CD14-positive monocyte (primary cell): Measurements from ENCODE around the gene MTARC2. TPM values are rescaled to one million over a fixed set of nuclear protein-coding genes. Genes with fewer than 3 reads are reported as not detected.

Source experiments
- DNase-seq, 3 donors: peaks; one replicate each; pipeline ENCODE4 v3.0.0-alpha.2; 2011 to 2022
- H2AFZ ChIP-seq: 2 replicates; pipeline ENCODE4 v1.6.0; 2012; ENCODE audit warnings: mild to moderate bottlenecking, low read depth, low read length, inconsistent platforms; ENCODE audit not compliant: insufficient read depth, poor library complexity, severe bottlenecking
- H3K27ac ChIP-seq, 2 donors: 1 replicate in 1 of 2; 2 replicates in 1 of 2; pipeline ENCODE4 v1.5.1; 2012 to 2013; ENCODE audit warnings: low read length in 2 of 2, control low read depth in 1 of 2, inconsistent platforms in 1 of 2, low read depth in 1 of 2, mild to moderate bottlenecking in 1 of 2
- H3K27me3 ChIP-seq, 2 donors: one replicate each; pipeline versions ENCODE4 v1.6.0 to v1.6.1; 2011 to 2013; ENCODE audit warnings: low read length in 2 of 2; ENCODE audit not compliant: control insufficient read depth in 2 of 2, insufficient read depth in 2 of 2
- H3K36me3 ChIP-seq, 2 donors: replicated peaks in 1 of 2; 1 replicate in 1 of 2; 2 replicates in 1 of 2; pipeline versions ENCODE4 v1.5.1 to v1.6.1; 2012 to 2013; ENCODE audit warnings: low read length in 2 of 2, control low read depth in 1 of 2, inconsistent platforms in 1 of 2, mild to moderate bottlenecking in 1 of 2; ENCODE audit not compliant: insufficient read depth in 2 of 2, control insufficient read depth in 1 of 2
- H3K4me1 ChIP-seq, 2 donors: 1 replicate in 1 of 2; 2 replicates in 1 of 2; pipeline versions ENCODE4 v1.5.1 to v1.6.1; 2012 to 2013; ENCODE audit warnings: low read length in 2 of 2, control low read depth in 1 of 2, inconsistent platforms in 1 of 2, mild to moderate bottlenecking in 1 of 2, moderate library complexity in 1 of 2; ENCODE audit not compliant: insufficient read depth in 2 of 2, control insufficient read depth in 1 of 2
- H3K4me2 ChIP-seq: replicated peaks from 2 replicates; pipeline ENCODE3; 2012; ENCODE audit warnings: low read length, moderate library complexity, mild to moderate bottlenecking; ENCODE audit not compliant: poor library complexity, severe bottlenecking; ENCODE audit errors: extremely low read depth
- H3K4me3 ChIP-seq, 3 experiments: fragments of 200-600 bp in 1 of 3; sonication (generic) in 1 of 3; replicated peaks in 1 of 3; 1 replicate in 2 of 3; 2 replicates in 1 of 3; pipeline ENCODE4 v1.5.1; 2011 to 2013; ENCODE audit warnings: low read length in 3 of 3, mild to moderate bottlenecking in 3 of 3, control low read depth in 2 of 3, low read depth in 2 of 3, inconsistent platforms in 1 of 3, moderate library complexity in 1 of 3
- H3K79me2 ChIP-seq: 2 replicates; pipeline ENCODE4 v1.6.0; 2012; ENCODE audit warnings: mild to moderate bottlenecking, control low read depth, inconsistent platforms, low read length, moderate library complexity; ENCODE audit not compliant: insufficient read depth
- H3K9ac ChIP-seq: 2 replicates; pipeline ENCODE4 v1.6.0; 2017; ENCODE audit warnings: low read length, mild to moderate bottlenecking; ENCODE audit not compliant: insufficient read depth, poor library complexity, severe bottlenecking
- H3K9me3 ChIP-seq, 2 donors: replicated peaks in 1 of 2; 1 replicate in 1 of 2; 2 replicates in 1 of 2; pipeline versions ENCODE4 v1.5.1 to v1.6.1; 2012 to 2013; ENCODE audit warnings: low read length in 2 of 2, control low read depth in 1 of 2; ENCODE audit not compliant: control insufficient read depth in 1 of 2, insufficient read depth in 1 of 2
- H4K20me1 ChIP-seq: 2 replicates; pipeline ENCODE4 v1.6.0; 2012; ENCODE audit warnings: mild to moderate bottlenecking, low read length, control low read depth, moderate library complexity; ENCODE audit not compliant: insufficient read depth
- H3K27ac Mint-ChIP-seq, 7 donors: one replicate each; pipeline ENCODE4 v1.8.0; 2020; ENCODE audit warnings: mild to moderate bottlenecking in 7 of 7, mixed read lengths in 7 of 7, moderate library complexity in 6 of 7, inconsistent platforms in 2 of 7
- H3K27me3 Mint-ChIP-seq, 3 donors: one replicate each; pipeline ENCODE4 v1.8.0; 2021 to 2022; ENCODE audit warnings: low read depth in 3 of 3, mild to moderate bottlenecking in 3 of 3, mixed read lengths in 3 of 3, moderate library complexity in 3 of 3, inconsistent platforms in 1 of 3
- H3K36me3 Mint-ChIP-seq, 2 donors: one replicate each; pipeline ENCODE4 v1.8.0; 2020; ENCODE audit warnings: mixed read lengths in 2 of 2, inconsistent platforms in 1 of 2, mild to moderate bottlenecking in 1 of 2
- H3K4me1 Mint-ChIP-seq: one replicate; pipeline ENCODE4 v1.8.0; 2020; ENCODE audit warnings: mild to moderate bottlenecking, mixed read lengths
- H3K4me3 Mint-ChIP-seq, 2 donors: one replicate each; pipeline ENCODE4 v1.8.0; 2020; ENCODE audit warnings: mild to moderate bottlenecking in 2 of 2, mixed read lengths in 2 of 2, moderate library complexity in 1 of 2
- H3K9me3 Mint-ChIP-seq, 7 donors: one replicate each; pipeline ENCODE4 v1.8.0; 2020 to 2022; ENCODE audit warnings: mixed read lengths in 7 of 7, mild to moderate bottlenecking in 6 of 7, moderate library complexity in 6 of 7, inconsistent platforms in 2 of 7
- CTCF ChIP-seq: fragments of 200-600 bp; IDR thresholded peaks from one replicate; pipeline ENCODE4 v1.8.0; 2022; ENCODE audit warnings: antibody characterized with exemption, mild to moderate bottlenecking
- WGBS: methylation state at CpG from one replicate; pipeline ENCODE4 v1.1.5; 2013; ENCODE audit warnings: missing lambda C conversion rate; ENCODE audit not compliant: insufficient coverage; 5-methylcytosine and 5-hydroxymethylcytosine counted together
- intact Hi-C, 2 donors: fragments of 100-400 bp; cut with micrococcal nuclease; formaldehyde crosslinking; loops; one replicate each; pipeline versions ENCODE4 v1.15.0 to v1.15.1; 2023
- polyA plus RNA-seq, 3 donors: library from polyadenylated mRNA; depleted of rRNA in 1 of 3; unstranded in 2 of 3; stranded (reverse) in 1 of 3; fragments of 300-500 nt in 2 of 3; fragments of >200 nt in 1 of 3; fragmentation: Illumina TruSeq in 2 of 3; gene quantifications; 1 replicate in 2 of 3; 2 replicates in 1 of 3; pipeline ENCODE4 v1.2.3, GENCODE V29; 2012 to 2021

MTARC2 gene
- polyA plus RNA-seq, 3 donors = 0.29 to 0.81 (median 0.56) TPM

DNA sequence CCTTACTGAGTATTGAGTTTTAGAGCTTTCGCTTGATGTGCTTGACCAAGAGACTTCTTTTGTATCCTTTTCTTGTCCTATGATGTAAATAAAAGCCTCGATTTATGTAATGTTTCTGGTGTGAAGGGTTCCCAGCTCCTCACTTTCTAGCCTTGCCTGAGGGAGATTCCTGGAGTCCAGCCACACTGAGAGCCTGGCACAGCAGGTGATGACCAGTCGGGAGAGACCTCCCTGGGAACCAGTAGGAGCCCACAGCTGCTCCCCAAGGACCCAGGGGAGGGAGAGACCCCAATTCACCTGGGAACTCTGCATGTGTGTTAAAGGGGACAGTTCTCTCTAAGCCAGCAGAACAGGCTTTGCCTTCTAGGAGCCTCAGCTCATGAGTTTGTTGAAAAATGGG, 49.1 kb upstream of the MTARC2 start:
- peaks cover 29% of the 10 kb centered on the region for H3K4me1 Mint-ChIP-seq
- DNase-seq = no peak
- no peak overlapping the region for H2AFZ ChIP-seq
- no peak overlapping the region for H3K9ac ChIP-seq
- peaks cover 17 to 22% of the 10 kb centered on the region in 2 donors for H3K4me1 ChIP-seq
- WGBS = 100% methylated on average over 2 of the region's 3 CpGs
- intact Hi-C loops = no loop called here
- no peak overlapping the region for H3K27ac ChIP-seq
- no peak for TF ChIP-seq CTCF
- H3K36me3 ChIP-seq = no peaks in the 10 kb centered on the region
- no peak overlapping the region for H3K4me3 ChIP-seq
- peaks cover 0 to 9% of the 10 kb centered on the region in 2 donors for H3K36me3 Mint-ChIP-seq
- H3K27me3 Mint-ChIP-seq = peaks cover 0 to 3% (median 3%) of the 10 kb centered on the region in 3 donors
- no peaks in the 10 kb centered on the region for H3K9me3 ChIP-seq
- H4K20me1 ChIP-seq = no peaks in the 10 kb centered on the region
- no peaks in the 10 kb centered on the region for H3K79me2 ChIP-seq
- H3K4me3 Mint-ChIP-seq = no peak overlapping the region
- no peaks in the 10 kb centered on the region for H3K27me3 ChIP-seq
- H3K27ac Mint-ChIP-seq = no peak overlapping the region
- H3K4me2 ChIP-seq = no peak overlapping the region
- peaks cover 0 to 2% (median 0%) of the 10 kb centered on the region in 7 donors for H3K9me3 Mint-ChIP-seq

- TF ChIP-seq CTCF = no peak
- peaks cover 17 to 22% of the 10 kb centered on the region in 2 donors for H3K4me1 ChIP-seq
- Mint-ChIP-seq H3K36me3 (peaks cover 0 to 9% of the 10 kb centered on the region in 2 donors), H3K9me3 (peaks cover 0 to 2% (median 0%) of the 10 kb centered on the region in 7 donors), H3K4me3 (no peak overlapping the region), H3K27me3 (peaks cover 0 to 4% (median 3%) of the 10 kb centered on the region in 3 donors), H3K27ac (no peak overlapping the region), H3K4me1 (peaks cover 29% of the 10 kb centered on the region)
- no peak overlapping the region for H3K4me3 ChIP-seq
- H3K27me3 ChIP-seq = no peaks in the 10 kb centered on the region
- H3K36me3 ChIP-seq = no peaks in the 10 kb centered on the region
- intact Hi-C loops = no loop called here
- H3K4me2 ChIP-seq = no peak overlapping the region
- no peaks in the 10 kb centered on the region for H4K20me1 ChIP-seq
- no peak overlapping the region for H2AFZ ChIP-seq
- no peak overlapping the region for H3K27ac ChIP-seq
- WGBS = no CpG with 5 or more reads among the region's 2 CpGs
- H3K9me3 ChIP-seq = no peaks in the 10 kb centered on the region
- no peaks in the 10 kb centered on the region for H3K79me2 ChIP-seq
- no peak overlapping the region for H3K9ac ChIP-seq
- no peak for DNase-seq
These were observed 47.5 kb upstream of the MTARC2 start for GRCh38 chr1:220700556-220701179.
